Measurements from ENCODE around the gene TOMM70.
"Not testable (repeated sequence)": the region's sequence is repeated elsewhere in the genome, so short reads cannot be mapped to it uniquely, and the experiment has no call there.

GRCh38 chr3:100327377-100327776 is 73.5 kb downstream of the TOMM70 start:
- TF ChIP-seq CTCF, POLR2A (IDR thresholded peaks at IDR 0.05): not testable (repeated sequence)

Data from thyroid gland (tissue), 4 donors.